Prostate gland (tissue), 2 donors: ENCODE measurements around the gene CLIP1.

Experiments
- CTCF ChIP-seq, 4 experiments: fragments of 200-600 bp in 2 of 4; fragments of 450-650 bp in 2 of 4; sonication (generic) in 2 of 4; IDR thresholded peaks; 1 replicate in 3 of 4; 2 replicates in 1 of 4; pipeline ENCODE4 v1.5.1; 2016 to 2019; ENCODE audit warnings: antibody characterized with exemption in 4 of 4, mild to moderate bottlenecking in 2 of 4, moderate library complexity in 2 of 4
- POLR2A ChIP-seq: fragments of 450-650 bp; IDR thresholded peaks from one replicate; pipeline ENCODE4 v1.6.1; 2016; ENCODE audit warnings: antibody characterized with exemption, mild to moderate bottlenecking
- POLR2AphosphoS5 ChIP-seq: sonication (generic); formaldehyde crosslinking; IDR thresholded peaks from one replicate; pipeline ENCODE4 v1.6.1; 2017; ENCODE audit warnings: antibody characterized with exemption

GRCh38 chr12:122411537-122411936 is 10.9 kb downstream of the CLIP1 start:
- TF ChIP-seq CTCF (IDR thresholded peaks at IDR 0.05) (no peak), POLR2AphosphoS5 (no peak), POLR2A (no peak)
